HepG2 (cell line): ENCODE measurements around the gene PSRC1. TPM values are rescaled to one million over a fixed set of nuclear protein-coding genes. Genes with fewer than 3 reads are reported as not detected.

Experiments
- ATF2 ChIP-seq: sonication (generic); formaldehyde crosslinking; IDR thresholded peaks from 2 replicates; pipeline ENCODE4 v1.4.0; 2020; ENCODE audit warnings: missing genetic modification reagents
- BHLHE40 ChIP-seq: IDR thresholded peaks from 2 replicates; pipeline ENCODE4 v1.6.1; 2011; ENCODE audit warnings: low read length, improper control_type of control experiment
- DZIP1 ChIP-seq: sonication (generic); formaldehyde crosslinking; IDR thresholded peaks from 2 replicates; pipeline ENCODE4 v1.5.0; 2020; ENCODE audit warnings: mild to moderate bottlenecking, missing genetic modification reagents
- GMEB1 ChIP-seq: sonication (generic); formaldehyde crosslinking; IDR thresholded peaks from 2 replicates; pipeline ENCODE4 v1.5.1; 2020; ENCODE audit warnings: missing genetic modification reagents, mild to moderate bottlenecking, borderline replicate concordance
- HOXD1 ChIP-seq: sonication (generic); formaldehyde crosslinking; IDR thresholded peaks from 2 replicates; pipeline ENCODE4 v1.5.0; 2020; ENCODE audit warnings: missing genetic modification reagents
- PCBP2 ChIP-seq: fragments of 200-400 bp; formaldehyde crosslinking; optimal IDR thresholded peaks from 2 replicates; pipeline ENCODE3; 2018; ENCODE audit warnings: low read length, low read depth; ENCODE audit not compliant: poor library complexity, severe bottlenecking
- RELA ChIP-seq: sonication (generic); formaldehyde crosslinking; IDR thresholded peaks from 2 replicates; pipeline ENCODE4 v1.4.0; 2020; ENCODE audit warnings: missing genetic modification reagents
- SIN3B ChIP-seq: fragments of 150-350 bp; IDR thresholded peaks from 2 replicates; pipeline ENCODE4 v1.6.1; 2014; ENCODE audit warnings: low read length
- SMYD3 ChIP-seq: sonication (generic); formaldehyde crosslinking; IDR thresholded peaks from 2 replicates; pipeline ENCODE4 v1.8.1; 2023; ENCODE audit warnings: mild to moderate bottlenecking, missing genetic modification reagents
- TCF12 ChIP-seq, 2 experiments: fragments of 450-650 bp in 1 of 2; sonication (generic) in 1 of 2; formaldehyde crosslinking in 1 of 2; IDR thresholded peaks; 2 replicates each; pipeline versions ENCODE4 v1.6.1 to v1.8.0; 2017 to 2022; ENCODE audit warnings: antibody characterized with exemption in 1 of 2, mild to moderate bottlenecking in 1 of 2, missing genetic modification reagents in 1 of 2, moderate library complexity in 1 of 2
- TGIF2 ChIP-seq: IDR thresholded peaks from 2 replicates; pipeline ENCODE4 v1.6.1; 2016; ENCODE audit warnings: control low read depth, missing compliant biosample characterization
- ZNF18 ChIP-seq: sonication (generic); formaldehyde crosslinking; IDR thresholded peaks from 2 replicates; pipeline ENCODE4 v1.8.0; 2022; ENCODE audit warnings: mild to moderate bottlenecking, missing genetic modification reagents; ENCODE audit not compliant: insufficient replicate concordance
- ZNF34 ChIP-seq: sonication (generic); formaldehyde crosslinking; IDR thresholded peaks from 2 replicates; pipeline ENCODE4 v1.4.0; 2020; ENCODE audit warnings: mild to moderate bottlenecking, missing genetic modification reagents, borderline replicate concordance
- ZNF451 ChIP-seq: sonication (generic); formaldehyde crosslinking; IDR thresholded peaks from 2 replicates; pipeline ENCODE4 v1.5.0; 2020; ENCODE audit warnings: mild to moderate bottlenecking, missing genetic modification reagents
- ZNF510 ChIP-seq: sonication (generic); formaldehyde crosslinking; IDR thresholded peaks from 2 replicates; pipeline ENCODE4 v1.4.0; 2020; ENCODE audit warnings: low read depth, mild to moderate bottlenecking, missing genetic modification reagents
- ZNF580 ChIP-seq: IDR thresholded peaks from 2 replicates; pipeline ENCODE4 v1.6.1; 2016; ENCODE audit warnings: low read depth, borderline replicate concordance
- ZNF770 ChIP-seq: sonication (generic); formaldehyde crosslinking; IDR thresholded peaks from 2 replicates; pipeline ENCODE4 v1.5.0; 2020; ENCODE audit warnings: mild to moderate bottlenecking, missing genetic modification reagents
- ZZZ3 ChIP-seq: sonication (generic); formaldehyde crosslinking; IDR thresholded peaks from 2 replicates; pipeline ENCODE4 v1.4.0; 2020; ENCODE audit warnings: missing genetic modification reagents, mild to moderate bottlenecking, borderline replicate concordance
- polyA plus RNA-seq, 8 experiments: library from polyadenylated mRNA; depleted of rRNA in 3 of 8; stranded (reverse) in 7 of 8; unstranded in 1 of 8; fragments of >200 nt; fragmentation: Illumina TruSeq in 4 of 8; extraction: Trizol in 4 of 8; gene quantifications; 2 replicates each; pipeline versions ENCODE4 v1.2.1 to v1.2.3, GENCODE V29; 2011 to 2016; ENCODE audit warnings: low read depth in 4 of 8, missing spikeins in 1 of 8, mixed read lengths in 1 of 8; ENCODE audit not compliant: insufficient read depth in 1 of 8
- total RNA-seq, 5 experiments: library from RNA; depleted of rRNA; stranded (reverse); fragments of >200 nt; fragmentation: Illumina TruSeq; extraction: Trizol; gene quantifications; 2 replicates each; pipeline ENCODE4 v1.2.3, GENCODE V29; 2016; ENCODE audit warnings: low read depth in 1 of 5

PSRC1 gene
- total and polyA plus RNA-seq, 2 of the 13 experiments (the other 11 are each of a cell fraction or from before 2014, with no cell fraction given): 28.6 to 30.3 TPM

GRCh38 chr1:109299558-109300343 is 16.8 kb upstream of the PSRC1 start (continued):
- TF ChIP-seq ZNF510 (CRISPR knock-in tag): no peak
- no peak for TF ChIP-seq PCBP2
- no peak for TF ChIP-seq ZNF34 (CRISPR knock-in tag)
- TF ChIP-seq GMEB1: no peak
- no peak for TF ChIP-seq BHLHE40
- TF ChIP-seq SIN3B: no peak; the same call in 1 of the 2 replicates
- 0 out of 2 replicates have a peak, but pooled peaks have one; percentile 17 for TF ChIP-seq HOXD1 (CRISPR knock-in tag)
- TF ChIP-seq TCF12 (IDR thresholded peaks at IDR 0.05): no peak
- TF ChIP-seq TCF12 (CRISPR knock-in tag; IDR thresholded peaks at IDR 0.05): no peak
- no peak; the same call in 1 of the 2 replicates for TF ChIP-seq ATF2 (CRISPR knock-in tag)
- no peak for TF ChIP-seq RELA
- TF ChIP-seq SMYD3 (CRISPR knock-in tag): 0 out of 2 replicates have a peak, but pooled peaks have one; percentile 33
- no peak for TF ChIP-seq ZNF18
- TF ChIP-seq ZNF451 (CRISPR knock-in tag): no peak; the same call in 1 of the 2 replicates
- TF ChIP-seq DZIP1 (CRISPR knock-in tag): no peak
- peak; percentile 41; the same call in 1 of the 2 replicates for TF ChIP-seq TGIF2 (CRISPR knock-in tag)
- no peak for TF ChIP-seq ZZZ3 (CRISPR knock-in tag)
- no peak for TF ChIP-seq ZNF770
- TF ChIP-seq ZNF580 (CRISPR knock-in tag): no peak; the same call in 1 of the 2 replicates
